Upper lobe of left lung (tissue), 4 donors: ENCODE data around the gene STAT3.

Experiments used
- POLR2A ChIP-seq, 4 donors: fragments of 450-650 bp; IDR thresholded peaks; one replicate each; pipeline ENCODE4 v1.5.1; 2016 to 2017; ENCODE audit warnings: antibody characterized with exemption in 4 of 4, mild to moderate bottlenecking in 2 of 4
- TF ChIP-seq, protein P1 (sequence below), 6 experiments: fragments of 450-650 bp in 4 of 6; fragments of 200-600 bp in 2 of 6; sonication (generic) in 2 of 6; IDR thresholded peaks; one replicate each; pipeline ENCODE4 v1.5.1; 2016 to 2019; ENCODE audit warnings: antibody characterized with exemption in 6 of 6

DNA sequence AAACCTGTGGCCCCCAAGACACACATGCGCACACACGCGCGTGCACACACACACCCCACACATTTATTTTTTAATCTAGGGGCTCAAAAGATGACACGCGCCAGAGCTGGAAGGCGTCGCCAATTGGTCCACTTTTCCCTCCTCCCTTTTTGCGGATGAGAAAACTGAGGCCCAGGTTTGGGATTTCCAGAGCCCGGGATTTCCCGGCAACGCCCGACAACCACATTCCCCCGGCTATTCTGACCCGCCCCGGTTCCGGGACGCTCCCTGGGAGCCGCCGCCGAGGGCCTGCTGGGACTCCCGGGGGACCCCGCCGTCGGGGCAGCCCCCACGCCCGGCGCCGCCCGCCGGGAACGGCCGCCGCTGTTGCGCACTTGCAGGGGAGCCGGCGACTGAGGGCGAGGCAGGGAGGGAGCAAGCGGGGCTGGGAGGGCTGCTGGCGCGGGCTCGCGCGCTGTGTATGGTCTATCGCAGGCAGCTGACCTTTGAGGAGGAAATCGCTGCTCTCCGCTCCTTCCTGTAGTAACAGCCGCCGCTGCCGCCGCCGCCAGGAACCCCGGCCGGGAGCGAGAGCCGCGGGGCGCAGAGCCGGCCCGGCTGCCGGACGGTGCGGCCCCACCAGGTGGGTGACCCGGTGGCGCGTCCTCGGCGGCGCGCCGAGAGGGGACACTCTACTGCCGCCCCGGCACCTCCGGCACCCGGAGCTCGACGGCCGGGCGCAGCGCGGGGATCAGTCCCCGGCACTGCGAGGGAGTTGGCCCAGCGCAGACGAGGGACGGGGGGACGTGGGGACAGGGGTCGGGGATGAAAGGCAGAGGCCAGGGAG is 100.1 kb downstream of the STAT3 start, which contains the start of gene STAT5A:
- TF ChIP-seq, protein P1, sequence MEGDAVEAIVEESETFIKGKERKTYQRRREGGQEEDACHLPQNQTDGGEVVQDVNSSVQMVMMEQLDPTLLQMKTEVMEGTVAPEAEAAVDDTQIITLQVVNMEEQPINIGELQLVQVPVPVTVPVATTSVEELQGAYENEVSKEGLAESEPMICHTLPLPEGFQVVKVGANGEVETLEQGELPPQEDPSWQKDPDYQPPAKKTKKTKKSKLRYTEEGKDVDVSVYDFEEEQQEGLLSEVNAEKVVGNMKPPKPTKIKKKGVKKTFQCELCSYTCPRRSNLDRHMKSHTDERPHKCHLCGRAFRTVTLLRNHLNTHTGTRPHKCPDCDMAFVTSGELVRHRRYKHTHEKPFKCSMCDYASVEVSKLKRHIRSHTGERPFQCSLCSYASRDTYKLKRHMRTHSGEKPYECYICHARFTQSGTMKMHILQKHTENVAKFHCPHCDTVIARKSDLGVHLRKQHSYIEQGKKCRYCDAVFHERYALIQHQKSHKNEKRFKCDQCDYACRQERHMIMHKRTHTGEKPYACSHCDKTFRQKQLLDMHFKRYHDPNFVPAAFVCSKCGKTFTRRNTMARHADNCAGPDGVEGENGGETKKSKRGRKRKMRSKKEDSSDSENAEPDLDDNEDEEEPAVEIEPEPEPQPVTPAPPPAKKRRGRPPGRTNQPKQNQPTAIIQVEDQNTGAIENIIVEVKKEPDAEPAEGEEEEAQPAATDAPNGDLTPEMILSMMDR (IDR thresholded peaks at IDR 0.05) = peak in 1 of 6 experiments; percentile 32
- TF ChIP-seq POLR2A (IDR thresholded peaks at IDR 0.05) = peak in 3 of 4 donors; percentile 77 to 95 (median 85)
